K562 (cell line): ENCODE measurements around the gene LAG3. TPM values are rescaled to one million over a fixed set of nuclear protein-coding genes. Genes with fewer than 3 reads are reported as not detected.

Experiments
- IFI16 ChIP-seq: fragments of 250-450 bp; sonication (Bioruptor Pico); IDR thresholded peaks from 2 replicates; pipeline ENCODE4 v2.1.2; 2022; ENCODE audit warnings: mild to moderate bottlenecking, inconsistent platforms
- RBM15 ChIP-seq: fragments of 200-400 bp; formaldehyde crosslinking; IDR thresholded peaks from 2 replicates; pipeline ENCODE4 v1.6.1; 2018; ENCODE audit warnings: mild to moderate bottlenecking, low read length, moderate library complexity; ENCODE audit not compliant: insufficient read depth
- polyA plus RNA-seq, 8 experiments: library from polyadenylated mRNA; depleted of rRNA in 4 of 8; stranded (reverse) in 5 of 8; unstranded in 3 of 8; fragments of >200 nt; fragmentation: Nextera tagmentation in 2 of 8; fragmentation: Illumina TruSeq in 1 of 8; extraction: Ambion mirVana in 2 of 8; extraction: Trizol in 1 of 8; gene quantifications; 2 replicates each; pipeline versions ENCODE4 v1.2.1 to v1.2.3, GENCODE V29; 2011 to 2014; ENCODE audit warnings: inconsistent platforms in 1 of 8, missing spikeins in 1 of 8
- total RNA-seq, 7 experiments: library from RNA; depleted of rRNA in 6 of 7; stranded (reverse); fragments of >200 nt in 6 of 7; fragmentation: Illumina TruSeq in 2 of 7; extraction: Trizol in 2 of 7; gene quantifications; 2 replicates each; pipeline versions ENCODE4 v1.2.1 to v1.2.3, GENCODE V29; 2011 to 2021; ENCODE audit warnings: low replicate concordance in 1 of 7
- TF ChIP-seq, protein P1 (sequence below), 2 experiments: fragments of 450-650 bp; IDR thresholded peaks; 2 replicates each; pipeline ENCODE4 v1.6.1; 2016; ENCODE audit warnings: mild to moderate bottlenecking in 2 of 2, borderline replicate concordance in 1 of 2, low read depth in 1 of 2, moderate library complexity in 1 of 2

LAG3 gene
- total and polyA plus RNA-seq, 9 of the 15 experiments (the other 6 are each of a cell fraction or from before 2014, with no cell fraction given), result 0.07 to 0.66 (median 0.09) TPM; not detected in 1

DNA sequence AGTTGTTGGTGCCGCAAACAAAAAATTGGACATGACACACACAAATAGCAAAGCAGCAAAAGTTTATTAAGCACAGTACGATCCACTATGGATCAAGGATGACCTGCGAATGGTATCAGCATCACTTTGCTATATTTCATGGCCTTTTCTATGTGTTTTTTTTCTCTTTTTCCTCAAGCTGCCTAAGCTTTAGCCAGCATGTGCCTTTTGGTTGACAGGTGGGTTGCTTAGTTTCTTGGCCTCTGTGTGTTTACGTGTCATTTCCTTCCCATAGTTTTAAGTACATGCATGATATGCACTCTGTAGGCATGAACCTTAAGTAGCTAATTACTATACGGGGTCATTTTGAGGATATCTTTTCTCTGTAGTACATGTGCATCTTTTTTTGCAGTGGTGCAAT, 26.8 kb downstream of the LAG3 start (continued):
- TF ChIP-seq, protein P1, sequence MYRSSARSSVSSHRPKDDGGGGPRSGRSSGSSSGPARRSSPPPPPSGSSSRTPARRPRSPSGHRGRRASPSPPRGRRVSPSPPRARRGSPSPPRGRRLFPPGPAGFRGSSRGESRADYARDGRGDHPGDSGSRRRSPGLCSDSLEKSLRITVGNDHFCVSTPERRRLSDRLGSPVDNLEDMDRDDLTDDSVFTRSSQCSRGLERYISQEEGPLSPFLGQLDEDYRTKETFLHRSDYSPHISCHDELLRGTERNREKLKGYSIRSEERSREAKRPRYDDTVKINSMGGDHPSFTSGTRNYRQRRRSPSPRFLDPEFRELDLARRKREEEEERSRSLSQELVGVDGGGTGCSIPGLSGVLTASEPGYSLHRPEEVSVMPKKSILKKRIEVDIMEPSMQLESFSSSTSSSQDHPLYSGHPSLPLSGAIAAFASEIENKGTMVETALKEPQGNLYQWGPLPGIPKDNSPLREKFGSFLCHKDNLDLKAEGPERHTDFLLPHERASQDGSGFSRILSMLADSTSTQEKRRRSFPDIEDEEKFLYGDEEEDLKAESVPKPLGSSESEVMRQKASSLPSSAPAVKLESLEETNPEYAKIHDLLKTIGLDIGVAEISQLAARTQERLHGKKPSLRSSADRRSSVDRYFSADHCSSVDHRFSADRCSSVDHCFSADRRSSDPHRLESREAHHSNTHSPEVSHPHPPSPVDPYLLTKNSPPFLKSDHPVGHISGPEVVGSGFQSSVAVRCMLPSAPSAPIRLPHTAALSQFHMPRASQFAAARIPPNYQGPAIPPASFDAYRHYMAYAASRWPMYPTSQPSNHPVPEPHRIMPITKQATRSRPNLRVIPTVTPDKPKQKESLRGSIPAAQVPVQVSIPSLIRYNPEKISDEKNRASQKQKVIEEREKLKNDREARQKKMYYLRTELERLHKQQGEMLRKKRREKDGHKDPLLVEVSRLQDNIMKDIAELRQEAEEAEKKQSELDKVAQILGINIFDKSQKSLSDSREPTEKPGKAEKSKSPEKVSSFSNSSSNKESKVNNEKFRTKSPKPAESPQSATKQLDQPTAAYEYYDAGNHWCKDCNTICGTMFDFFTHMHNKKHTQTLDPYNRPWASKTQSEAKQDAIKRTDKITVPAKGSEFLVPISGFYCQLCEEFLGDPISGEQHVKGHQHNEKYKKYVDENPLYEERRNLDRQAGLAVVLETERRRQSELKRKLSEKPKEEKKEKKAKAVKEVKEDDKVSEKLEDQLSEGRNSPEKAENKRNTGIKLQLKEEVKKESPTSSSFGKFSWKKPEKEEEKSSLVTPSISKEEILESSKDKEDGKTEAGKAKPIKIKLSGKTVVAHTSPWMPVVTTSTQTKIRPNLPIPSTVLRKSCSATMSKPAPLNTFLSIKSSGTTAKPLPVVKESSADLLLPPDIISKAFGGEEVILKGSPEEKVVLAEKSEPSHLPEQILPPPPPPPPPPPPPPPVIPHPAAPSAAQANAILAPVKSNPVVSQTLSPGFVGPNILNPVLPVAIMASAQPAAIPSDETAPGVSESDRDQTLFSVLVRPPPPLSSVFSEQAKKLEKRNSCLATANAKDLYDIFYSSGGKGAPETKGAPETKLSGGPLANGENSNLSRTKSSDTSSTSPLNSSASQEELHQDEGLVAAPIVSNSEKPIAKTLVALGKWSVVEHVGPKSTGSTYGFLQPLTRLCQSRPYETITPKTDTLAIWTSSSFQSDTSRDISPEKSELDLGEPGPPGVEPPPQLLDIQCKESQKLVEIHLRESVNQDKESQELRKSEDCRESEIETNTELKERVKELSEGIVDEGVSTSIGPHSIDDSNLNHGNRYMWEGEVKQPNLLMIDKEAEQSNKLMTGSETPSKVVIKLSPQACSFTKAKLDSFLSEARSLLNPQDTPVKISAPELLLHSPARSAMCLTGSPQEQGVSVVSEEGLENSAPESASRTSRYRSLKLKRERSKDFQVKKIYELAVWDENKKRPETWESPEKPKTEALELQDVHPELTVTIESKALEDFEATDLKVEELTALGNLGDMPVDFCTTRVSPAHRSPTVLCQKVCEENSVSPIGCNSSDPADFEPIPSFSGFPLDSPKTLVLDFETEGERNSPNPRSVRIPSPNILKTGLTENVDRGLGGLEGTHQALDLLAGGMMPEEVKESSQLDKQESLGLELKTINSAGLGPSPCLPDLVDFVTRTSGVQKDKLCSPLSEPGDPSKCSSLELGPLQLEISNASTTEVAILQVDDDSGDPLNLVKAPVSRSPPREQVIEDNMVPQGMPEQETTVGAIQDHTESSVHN (IDR thresholded peaks at IDR 0.05; ENCODE audit: borderline replicate concordance in 1 of 2, low read depth in 1 of 2), result no peak
- TF ChIP-seq IFI16 (CRISPR knock-in tag) (no peak), RBM15 (no peak)
- TF ChIP-seq, all 486 proteins: peak for 0
